Spleen (tissue), 11 donors: ENCODE results near the gene PICK1. TPM values are rescaled to one million over a fixed set of nuclear protein-coding genes. Genes with fewer than 3 reads are reported as not detected.

ENCODE experiments used
- DNase-seq: peaks from one replicate; pipeline ENCODE4 v3.0.0-alpha.2; 2020
- H3K27ac ChIP-seq, 8 donors: fragments of 200-600 bp; sonication (generic) in 7 of 8; 1 replicate in 4 of 8; 2 replicates in 4 of 8; pipeline versions ENCODE4 v1.5.0 to v1.8.0; 2016 to 2021; ENCODE audit warnings: inconsistent platforms in 4 of 8, mild to moderate bottlenecking in 4 of 8, moderate library complexity in 1 of 8
- H3K27me3 ChIP-seq, 7 donors: fragments of 200-600 bp; sonication (generic) in 6 of 7; replicated peaks in 1 of 7; 1 replicate in 4 of 7; 2 replicates in 3 of 7; pipeline versions ENCODE4 v1.5.0 to v1.8.0; 2016 to 2021; ENCODE audit warnings: inconsistent platforms in 3 of 7, mild to moderate bottlenecking in 1 of 7
- H3K36me3 ChIP-seq, 6 donors: fragments of 200-600 bp; sonication (generic) in 5 of 6; 1 replicate in 4 of 6; 2 replicates in 2 of 6; pipeline versions ENCODE4 v1.5.0 to v1.8.0; 2016 to 2021; ENCODE audit warnings: inconsistent platforms in 2 of 6
- H3K4me1 ChIP-seq, 6 donors: fragments of 200-600 bp; sonication (generic) in 5 of 6; 1 replicate in 3 of 6; 2 replicates in 3 of 6; pipeline versions ENCODE4 v1.5.0 to v1.8.0; 2016 to 2021; ENCODE audit warnings: inconsistent platforms in 3 of 6
- H3K4me3 ChIP-seq, 8 donors: fragments of 200-600 bp; sonication (generic) in 7 of 8; 1 replicate in 4 of 8; 2 replicates in 4 of 8; pipeline versions ENCODE4 v1.5.0 to v1.8.0; 2016 to 2021; ENCODE audit warnings: inconsistent platforms in 4 of 8, mild to moderate bottlenecking in 4 of 8, moderate library complexity in 2 of 8
- H3K9me3 ChIP-seq, 8 donors: fragments of 200-600 bp; sonication (generic) in 7 of 8; 1 replicate in 4 of 8; 2 replicates in 4 of 8; pipeline versions ENCODE4 v1.5.0 to v1.8.0; 2016 to 2021; ENCODE audit warnings: inconsistent platforms in 4 of 8
- POLR2A ChIP-seq, 3 donors: fragments of 450-650 bp; IDR thresholded peaks; one replicate each; pipeline ENCODE4 v1.5.1; 2017; ENCODE audit warnings: antibody characterized with exemption in 3 of 3, mild to moderate bottlenecking in 1 of 3
- POLR2AphosphoS5 ChIP-seq, 3 donors: sonication (generic); formaldehyde crosslinking; IDR thresholded peaks; one replicate each; pipeline ENCODE4 v1.5.1; 2017; ENCODE audit warnings: antibody characterized with exemption in 3 of 3
- WGBS, 5 donors: extraction: QIAGEN DNeasy Blood & Tissue Kit in 3 of 5; methylation state at CpG; one replicate each; pipeline versions ENCODE4 v1.1.5 to v1.1.7; 2013 to 2018; 5-methylcytosine and 5-hydroxymethylcytosine counted together
- intact Hi-C: fragments of 100-400 bp; cut with DNase I; formaldehyde crosslinking; loops from one replicate; pipeline ENCODE4 v1.15.0; 2023; ENCODE audit warnings: low total_unique reads
- polyA plus RNA-seq, 3 donors: library from polyadenylated mRNA; stranded (reverse); fragments of 200-250 nt; gene quantifications; one replicate each; pipeline ENCODE4 v1.2.1, GENCODE V29; 2013
- total RNA-seq, 7 donors: library from RNA; depleted of rRNA in 3 of 7; stranded (reverse); fragments of >200 nt in 3 of 7; fragmentation: NEBNext Ultra II Directional in 4 of 7; extraction: Animal tissue kit (Norgen Biotek cat#: 25700) in 4 of 7; gene quantifications; one replicate each; pipeline versions ENCODE4 v1.1.0 to v1.2.1, GENCODE V29; 2016 to 2021
- TF ChIP-seq, protein P1 (sequence below), 11 experiments: fragments of 200-600 bp in 7 of 11; fragments of 450-650 bp in 4 of 11; sonication (generic) in 4 of 11; IDR thresholded peaks in 8 of 11; conservative IDR thresholded peaks in 3 of 11; 1 replicate in 7 of 11; 2 replicates in 4 of 11; pipeline versions ENCODE4 v1.4.0 to v1.8.0; 2016 to 2021; ENCODE audit warnings: antibody characterized with exemption in 11 of 11, inconsistent platforms in 4 of 11, mild to moderate bottlenecking in 1 of 11
- donor health status: healthy with polysubstance abuse.
- donor health status: DM: no; HTN: no; CAD: no; lungs with moderate emphysema.
- donor health status: DM: no; HTN: no; CAD: no.
- donor health status: Bipolar disorder and iron deficiency.
- donor health status: healthy.
- donor health status: DM: no; HTN: no; CAD: no.
- donor health status: DM: yes; HTN: yes; CAD: no.

The PICK1 gene
- total and polyA plus RNA-seq, 10 donors: 14.9 to 34.2 (median 28.4) TPM

DNA sequence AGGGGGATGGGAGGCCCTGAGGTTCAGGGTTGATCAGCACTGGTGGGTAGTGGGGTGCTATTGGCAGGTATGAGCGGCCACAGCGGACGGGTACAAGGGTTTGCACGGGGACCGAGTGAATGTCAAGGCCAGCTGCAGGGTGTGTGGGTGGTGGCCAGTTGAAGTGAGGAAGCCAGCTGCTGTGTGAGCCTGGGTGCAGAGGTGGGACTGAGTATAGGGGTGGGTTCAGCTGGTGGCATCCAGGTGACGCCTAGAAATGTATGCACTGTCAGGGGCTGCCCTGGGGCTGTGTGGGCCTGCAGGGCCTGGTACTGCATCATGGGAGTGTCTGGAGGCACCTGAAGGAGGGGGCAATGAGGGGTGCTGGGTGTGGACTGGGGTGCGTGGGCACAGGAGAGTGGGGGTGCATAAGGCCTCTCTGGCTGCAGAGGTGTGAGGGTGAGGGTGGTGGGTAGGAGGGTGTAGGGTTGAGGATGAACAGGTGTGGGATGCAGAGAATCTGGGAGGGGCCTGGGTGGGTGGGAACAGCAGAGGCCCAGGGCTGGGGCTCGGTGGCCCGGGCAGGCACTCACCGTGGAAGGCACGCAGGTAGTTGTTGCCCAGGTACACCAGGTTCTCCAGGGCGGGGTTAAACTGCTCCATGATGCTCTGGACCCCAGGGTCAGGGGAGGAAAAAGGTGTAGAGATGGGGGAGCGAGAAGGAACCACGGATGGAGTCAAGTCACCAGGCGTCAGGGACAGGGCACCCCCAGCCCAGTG, 51.5 kb downstream of the PICK1 start:
- TF ChIP-seq POLR2A (IDR thresholded peaks at IDR 0.05) (no peak), POLR2AphosphoS5 (IDR thresholded peaks at IDR 0.05) (no peak)
- TF ChIP-seq, protein P1, sequence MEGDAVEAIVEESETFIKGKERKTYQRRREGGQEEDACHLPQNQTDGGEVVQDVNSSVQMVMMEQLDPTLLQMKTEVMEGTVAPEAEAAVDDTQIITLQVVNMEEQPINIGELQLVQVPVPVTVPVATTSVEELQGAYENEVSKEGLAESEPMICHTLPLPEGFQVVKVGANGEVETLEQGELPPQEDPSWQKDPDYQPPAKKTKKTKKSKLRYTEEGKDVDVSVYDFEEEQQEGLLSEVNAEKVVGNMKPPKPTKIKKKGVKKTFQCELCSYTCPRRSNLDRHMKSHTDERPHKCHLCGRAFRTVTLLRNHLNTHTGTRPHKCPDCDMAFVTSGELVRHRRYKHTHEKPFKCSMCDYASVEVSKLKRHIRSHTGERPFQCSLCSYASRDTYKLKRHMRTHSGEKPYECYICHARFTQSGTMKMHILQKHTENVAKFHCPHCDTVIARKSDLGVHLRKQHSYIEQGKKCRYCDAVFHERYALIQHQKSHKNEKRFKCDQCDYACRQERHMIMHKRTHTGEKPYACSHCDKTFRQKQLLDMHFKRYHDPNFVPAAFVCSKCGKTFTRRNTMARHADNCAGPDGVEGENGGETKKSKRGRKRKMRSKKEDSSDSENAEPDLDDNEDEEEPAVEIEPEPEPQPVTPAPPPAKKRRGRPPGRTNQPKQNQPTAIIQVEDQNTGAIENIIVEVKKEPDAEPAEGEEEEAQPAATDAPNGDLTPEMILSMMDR (IDR thresholded peaks at IDR 0.05 in 8 of 11, conservative IDR thresholded peaks at IDR 0.05 in 3 of 11): no peak
- Histone ChIP-seq H3K27me3 (no peaks in the 10 kb centered on the region), H3K4me1 (no peaks in the 10 kb centered on the region), H3K27ac (no peak overlapping the region), H3K9me3 (no peaks in the 10 kb centered on the region), H3K36me3 (peaks cover 0 to 19% (median 5%) of the 10 kb centered on the region in 6 donors), H3K4me3 (no peak overlapping the region)
- WGBS, 5 donors: 89 to 95% (median 91%) methylated on average over 15 of the region's 15 CpGs
- intact Hi-C loops: no loop called here
- DNase-seq: no peak

DNA sequence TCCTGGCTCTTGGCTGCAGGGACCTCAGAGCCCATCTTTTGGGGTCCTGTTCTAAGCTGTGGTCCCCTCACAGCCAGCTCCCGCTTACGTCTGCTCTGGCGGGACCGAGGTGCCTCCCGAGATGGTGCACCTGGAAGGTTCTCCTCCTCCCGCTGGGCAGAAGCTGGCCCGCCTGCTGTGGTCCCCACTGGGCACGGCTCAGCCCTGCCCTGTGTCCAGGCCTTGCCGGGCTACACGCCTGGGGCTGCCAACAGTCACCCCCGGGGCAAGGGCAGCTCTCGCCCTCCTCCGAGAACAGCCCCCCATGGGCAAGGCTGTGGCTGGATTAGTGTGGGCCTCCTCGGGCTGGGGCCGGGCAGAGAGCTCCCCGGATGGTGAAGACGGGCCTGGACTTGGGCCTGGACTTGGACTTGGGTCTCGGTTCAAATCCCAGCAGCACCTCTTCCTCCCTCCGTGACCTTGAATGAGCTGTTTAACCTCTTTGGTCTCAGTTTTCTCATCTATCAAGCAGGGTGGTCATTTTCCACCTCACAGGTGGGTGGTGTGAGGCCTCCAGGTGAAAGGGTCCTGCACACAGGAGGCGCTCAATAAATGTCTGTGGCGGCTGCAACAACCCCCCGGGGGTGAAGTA, 52.3 kb downstream of the PICK1 start:
- H3K36me3 ChIP-seq: peaks cover 0 to 19% (median 5%) of the 10 kb centered on the region in 6 donors
- no peak overlapping the region for H3K4me3 ChIP-seq
- intact Hi-C loops: loop anchor here (5.0 kb wide), 1 partner anchor 243 kb away; no protein-coding TSS in a partner anchor
- no peaks in the 10 kb centered on the region for H3K9me3 ChIP-seq
- no peaks in the 10 kb centered on the region for H3K27me3 ChIP-seq
- TF ChIP-seq POLR2A (IDR thresholded peaks at IDR 0.05) (no peak), POLR2AphosphoS5 (IDR thresholded peaks at IDR 0.05) (no peak)
- TF ChIP-seq, protein P1 (IDR thresholded peaks at IDR 0.05 in 8 of 11, conservative IDR thresholded peaks at IDR 0.05 in 3 of 11): no peak
- 90 to 95% (median 95%) methylated on average over 12 to 22 of the region's 22 CpGs for WGBS, 5 donors
- DNase-seq: no peak
- H3K4me1 ChIP-seq: peaks cover 0 to 4% (median 3%) of the 10 kb centered on the region in 6 donors
- H3K27ac ChIP-seq: no peak overlapping the region

DNA sequence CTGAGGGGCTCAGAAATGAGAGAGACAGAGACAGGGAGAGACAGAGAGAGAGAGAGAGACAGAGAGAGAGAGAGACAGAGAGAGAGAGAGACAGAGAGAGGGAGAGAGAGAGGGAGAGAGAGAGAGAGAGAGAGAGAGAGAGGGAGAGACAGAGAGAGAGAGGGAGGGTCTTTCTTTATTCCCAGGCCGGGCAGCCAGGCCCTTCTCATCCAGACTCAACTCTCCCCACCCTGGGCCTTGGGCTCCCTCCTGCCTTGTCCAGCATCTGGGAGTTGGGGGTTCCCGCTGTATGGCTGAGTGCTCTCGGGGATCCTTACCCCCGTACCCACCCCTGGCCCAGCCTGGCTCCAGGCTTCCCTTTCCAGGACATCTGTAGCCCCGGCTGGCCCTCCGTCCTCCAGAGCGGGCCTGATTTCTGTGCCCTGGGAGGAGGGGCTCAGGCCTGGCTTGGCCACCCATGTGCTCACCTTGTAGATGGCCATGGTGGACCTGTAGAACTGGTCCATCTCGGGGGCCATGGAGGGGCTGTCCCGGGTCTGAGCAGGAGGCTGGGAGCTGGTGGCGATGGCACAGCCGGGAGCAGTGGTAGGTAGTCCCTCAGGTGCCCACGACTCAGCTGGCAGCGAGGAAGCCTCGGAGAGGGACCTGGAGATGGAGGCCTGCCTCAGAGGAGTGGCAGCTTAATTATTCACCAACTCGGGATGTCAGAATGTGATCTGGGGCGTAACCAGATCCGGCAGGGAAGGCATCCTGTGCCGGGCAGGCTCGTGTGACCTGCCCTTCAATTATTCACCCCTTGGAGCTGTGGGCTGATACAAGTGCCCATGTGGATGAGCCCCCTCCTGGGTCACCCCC, 53.0 kb downstream of the PICK1 start, which contains the start of gene BAIAP2L2:
TSS of gene BAIAP2L2 (minus strand) at position 677 of the 855 bp plus-strand sequence. CDS start at position 518, 159 bp downstream.
- H3K9me3 ChIP-seq: no peaks in the 10 kb centered on the region
- H3K27me3 ChIP-seq: no peaks in the 10 kb centered on the region
- H3K36me3 ChIP-seq: peaks cover 0 to 22% (median 5%) of the 10 kb centered on the region in 6 donors
- TF ChIP-seq POLR2AphosphoS5 (IDR thresholded peaks at IDR 0.05) (no peak), POLR2A (IDR thresholded peaks at IDR 0.05) (no peak)
- TF ChIP-seq, protein P1 (IDR thresholded peaks at IDR 0.05 in 8 of 11, conservative IDR thresholded peaks at IDR 0.05 in 3 of 11): no peak
- 82 to 94% (median 92%) methylated on average over 10 to 19 of the region's 19 CpGs for WGBS, 5 donors
- intact Hi-C loops: loop anchor here (5.0 kb wide), 1 partner anchor 242 kb away; no protein-coding TSS in a partner anchor
- DNase-seq: no peak
- no peak within 1 kb of the TSS for H3K4me3 ChIP-seq
- H3K4me1 ChIP-seq: peaks cover 0 to 9% (median 7%) of the 10 kb centered on the region in 6 donors
- no peak within 1 kb of the TSS for H3K27ac ChIP-seq
